HG03521 (cell line): ENCODE data around the gene HNF4A.

ENCODE experiments used
- ATAC-seq: cut with Tn5 transposase; IDR thresholded peaks from one replicate; pipeline ENCODE4 v1.9.1; 2021; ENCODE audit warnings: mild to moderate bottlenecking, moderate library complexity; ENCODE audit not compliant: unreplicated experiment

Gene HNF4A

GRCh38 chr20:44390280-44390679 lies 34.8 kb downstream of the HNF4A start:
- ATAC-seq, result no peak

GRCh38 chr20:44392088-44392775 lies 36.7 kb downstream of the HNF4A start:
- ATAC-seq, result no peak

- no peak for ATAC-seq
Observed at GRCh38 chr20:44392776-44393607, 37.5 kb downstream of the HNF4A start.

- no peak for ATAC-seq
Observed at GRCh38 chr20:44393608-44394451, 38.3 kb downstream of the HNF4A start.

DNA sequence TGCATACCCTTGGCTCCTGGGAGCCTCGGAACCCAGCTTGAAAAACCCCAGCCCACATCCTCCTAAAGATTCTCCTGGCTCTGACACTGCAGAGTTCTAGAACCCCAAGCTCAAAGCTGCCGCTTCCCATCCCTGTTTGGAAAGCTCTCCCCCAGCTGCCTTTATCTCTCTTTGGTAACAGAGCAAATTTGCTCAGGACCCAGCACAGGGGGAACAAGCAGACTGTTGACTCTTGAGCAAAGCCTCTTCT lies 38.9 kb downstream of the HNF4A start:
- ATAC-seq, result no peak

DNA sequence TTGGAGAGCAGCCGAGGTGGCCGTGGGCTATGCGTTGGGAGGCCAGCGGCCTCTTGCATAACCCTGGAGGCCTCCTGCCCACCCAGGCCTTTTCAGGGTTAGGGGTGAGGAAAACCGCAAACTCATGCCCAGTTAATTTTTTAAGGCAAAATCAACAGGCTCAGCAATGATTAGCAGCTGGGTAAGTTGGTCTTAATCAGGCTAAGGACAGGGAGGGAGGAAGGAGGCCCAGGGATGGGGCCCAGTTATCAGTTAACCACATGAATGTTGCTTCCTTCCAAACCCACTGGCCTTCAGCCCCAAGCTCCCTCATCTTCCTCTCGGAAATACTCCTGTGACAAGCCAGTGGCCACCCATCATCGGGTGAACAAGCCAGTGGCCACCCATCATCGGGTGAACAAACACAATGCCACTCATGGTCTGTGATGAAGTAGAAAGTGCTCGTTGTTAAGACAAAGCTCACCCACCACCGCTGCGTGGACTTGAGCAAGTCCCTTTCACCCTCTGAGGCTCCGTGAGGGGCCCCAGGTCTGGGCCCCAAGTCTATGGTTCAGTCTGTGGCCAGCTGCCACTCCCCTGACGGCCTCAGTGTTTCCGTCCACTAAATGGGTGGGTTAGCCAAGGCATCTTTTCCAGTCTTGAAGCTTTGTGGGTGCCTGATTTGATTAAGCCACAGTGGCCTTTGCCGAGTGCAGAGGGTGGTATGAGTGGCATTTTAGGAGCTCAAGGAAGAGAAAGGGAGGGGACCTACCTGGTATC lies 39.4 kb downstream of the HNF4A start:
- no peak for ATAC-seq

DNA sequence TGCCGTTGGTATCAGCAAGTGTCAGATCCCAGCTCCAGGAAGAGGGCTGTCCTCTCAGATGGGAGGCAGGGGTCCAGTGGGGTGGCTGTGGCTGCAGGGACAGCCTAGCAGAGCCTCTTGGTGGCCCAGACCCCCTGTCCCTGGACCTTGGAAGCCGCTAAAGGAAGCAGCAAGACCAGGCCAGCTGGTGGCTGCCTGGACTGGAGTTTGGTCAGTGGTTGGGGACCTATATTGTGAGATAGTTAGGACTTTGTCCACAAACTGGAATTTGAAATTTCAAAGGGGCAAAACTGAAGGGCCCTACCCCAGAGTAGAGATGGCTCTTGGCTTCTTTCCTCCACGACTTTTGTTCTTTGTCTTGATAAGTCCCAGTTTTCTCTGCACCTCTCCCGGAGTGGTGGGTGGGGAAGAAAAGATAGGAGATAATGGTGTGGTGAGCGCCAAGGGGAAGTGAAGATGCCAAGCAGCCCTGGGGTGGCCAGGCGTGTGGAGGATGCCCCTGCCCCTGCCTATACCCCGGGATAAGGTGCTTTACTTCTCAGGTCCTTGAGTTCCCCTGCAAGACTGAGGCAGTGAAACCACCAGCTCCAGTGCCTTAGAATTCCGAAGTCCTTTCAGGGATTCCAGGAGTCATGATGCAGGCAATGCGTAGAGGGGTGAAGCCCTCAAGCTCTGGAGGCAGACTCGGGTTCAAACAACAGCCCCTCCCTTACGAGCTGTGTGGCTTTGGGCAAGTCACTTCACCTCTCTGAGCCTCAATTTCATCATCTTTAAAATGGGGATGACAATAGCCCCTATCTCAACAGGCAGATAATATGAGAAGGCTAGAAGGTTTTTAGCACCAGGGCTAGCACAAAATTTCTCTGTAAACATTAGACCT lies 40.2 kb downstream of the HNF4A start:
- ATAC-seq, result no peak

- ATAC-seq, result no peak
Observed at GRCh38 chr20:44396369-44397130, 41.1 kb downstream of the HNF4A start.

DNA sequence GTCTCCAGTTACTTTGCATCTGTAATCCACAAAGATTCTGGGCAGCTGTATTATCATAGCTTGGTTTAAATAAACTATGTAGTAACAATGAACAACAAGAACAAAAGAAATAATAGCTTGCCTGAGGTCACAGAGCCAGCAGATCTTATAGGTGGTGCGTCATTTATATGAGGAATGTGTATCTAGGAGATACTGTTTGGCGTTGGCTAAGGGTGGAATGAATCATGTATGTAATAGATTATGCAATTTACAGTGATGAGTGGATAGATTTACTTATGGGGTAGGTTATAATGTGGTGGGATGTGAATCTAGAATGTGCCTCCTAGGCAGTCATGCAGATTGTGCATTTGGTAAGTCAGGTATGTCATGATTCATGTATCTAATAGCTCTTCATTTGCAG lies 42.8 kb downstream of the HNF4A start:
- no peak for ATAC-seq

- no peak for ATAC-seq
Observed at GRCh38 chr20:44399446-44399845, 43.9 kb downstream of the HNF4A start.

- no peak for ATAC-seq
Observed at GRCh38 chr20:44400671-44400969, 45.1 kb downstream of the HNF4A start.

DNA sequence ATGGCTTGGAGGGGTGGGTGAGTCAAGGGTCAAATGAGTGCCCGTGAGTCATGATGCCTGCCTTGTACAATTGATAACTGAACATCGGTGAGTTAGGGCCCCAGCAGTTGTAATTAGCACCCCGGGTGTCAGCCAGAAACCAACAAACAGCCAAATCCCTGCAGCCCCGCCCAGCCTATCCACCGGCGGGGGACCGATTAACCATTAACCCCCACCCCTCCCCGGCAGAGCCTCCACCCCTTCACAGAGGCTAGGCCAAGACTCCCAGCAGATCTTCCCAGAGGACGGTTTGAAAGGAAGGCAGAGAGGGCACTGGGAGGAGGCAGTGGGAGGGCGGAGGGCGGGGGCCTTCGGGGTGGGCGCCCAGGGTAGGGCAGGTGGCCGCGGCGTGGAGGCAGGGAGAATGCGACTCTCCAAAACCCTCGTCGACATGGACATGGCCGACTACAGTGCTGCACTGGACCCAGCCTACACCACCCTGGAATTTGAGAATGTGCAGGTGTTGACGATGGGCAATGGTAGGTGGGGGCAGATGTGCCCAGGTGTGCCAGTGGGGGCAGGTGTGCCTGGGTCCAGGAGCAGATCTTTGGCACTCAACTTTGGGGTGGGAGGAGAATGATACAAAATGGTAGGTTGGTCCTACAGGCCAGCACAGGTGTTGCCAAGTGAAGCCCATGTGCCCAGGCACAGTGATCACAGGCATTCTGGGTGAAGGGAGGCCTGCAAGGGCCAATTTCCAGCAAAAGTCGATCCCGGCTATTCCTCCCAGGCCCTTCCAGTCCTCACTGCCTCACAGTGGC lies 45.7 kb downstream of the HNF4A start:
- no peak for ATAC-seq

DNA sequence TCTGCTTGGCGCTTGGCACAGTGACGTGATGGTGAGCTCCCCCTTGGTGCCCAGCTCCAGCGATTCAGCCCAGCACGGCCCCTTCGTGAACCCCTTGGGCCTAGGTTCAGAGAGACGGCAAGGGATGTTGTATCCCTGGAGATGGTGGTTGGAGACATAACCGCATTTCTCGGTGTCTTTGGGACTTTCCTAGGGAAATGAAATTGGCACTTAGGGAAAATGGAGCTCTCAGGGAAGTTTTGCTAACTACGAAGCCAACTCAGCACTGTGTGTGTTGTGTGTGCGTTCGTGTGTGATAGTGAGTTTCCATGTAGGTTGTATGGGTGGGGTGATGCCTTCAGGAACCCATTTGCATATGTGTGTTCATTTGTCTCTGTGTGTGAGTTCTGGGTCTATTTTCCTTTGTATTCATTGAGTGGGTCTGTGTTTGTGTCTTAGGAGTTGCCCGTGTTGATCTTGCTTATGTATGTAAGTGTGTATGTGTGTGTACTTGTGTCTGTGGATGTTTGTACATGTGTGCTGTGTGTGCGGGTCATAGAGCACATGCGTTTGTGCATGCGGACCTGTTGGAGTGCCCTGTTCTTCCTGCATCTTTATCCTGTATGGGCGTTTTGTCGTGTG lies 46.4 kb downstream of the HNF4A start:
- ATAC-seq, result no peak

DNA sequence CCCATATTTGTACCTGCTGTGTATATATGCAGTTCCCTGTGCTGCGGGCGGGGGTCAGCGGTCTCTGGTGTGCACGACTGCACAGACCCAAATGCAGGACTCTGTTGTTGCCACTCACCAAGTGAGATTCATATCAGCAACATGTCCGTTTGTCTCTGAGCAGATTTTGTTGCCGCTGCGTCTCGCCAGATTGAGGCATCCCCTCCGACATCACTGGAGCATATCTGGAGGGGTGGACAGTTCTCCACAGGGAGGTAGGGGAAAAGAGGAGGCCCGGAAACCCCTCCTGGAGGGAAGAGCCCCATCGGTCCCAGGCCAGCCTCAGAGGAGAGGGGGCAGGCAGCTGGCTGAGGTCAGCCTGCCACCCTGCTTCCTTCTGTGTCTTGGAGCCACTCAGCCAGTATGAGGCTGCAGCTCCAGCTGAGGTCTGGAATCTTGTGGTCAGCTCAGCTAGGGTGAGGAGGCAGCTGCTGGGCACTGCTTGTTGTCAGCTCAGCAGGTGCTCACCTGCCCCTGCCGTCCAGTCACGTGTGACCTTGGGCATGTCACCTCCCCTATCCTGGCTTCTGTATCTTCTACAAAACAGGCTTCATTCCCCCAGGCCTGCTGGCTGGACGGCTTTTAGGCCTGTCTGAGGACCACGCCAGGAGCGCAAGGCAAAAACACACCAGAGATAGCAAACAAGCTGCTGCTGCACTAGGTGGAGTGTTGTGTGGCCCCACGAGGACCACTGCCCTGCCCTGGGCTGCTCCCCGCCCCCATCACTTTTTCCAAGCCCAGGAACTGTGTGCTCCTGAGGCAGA lies 47.1 kb downstream of the HNF4A start:
- no peak for ATAC-seq

DNA sequence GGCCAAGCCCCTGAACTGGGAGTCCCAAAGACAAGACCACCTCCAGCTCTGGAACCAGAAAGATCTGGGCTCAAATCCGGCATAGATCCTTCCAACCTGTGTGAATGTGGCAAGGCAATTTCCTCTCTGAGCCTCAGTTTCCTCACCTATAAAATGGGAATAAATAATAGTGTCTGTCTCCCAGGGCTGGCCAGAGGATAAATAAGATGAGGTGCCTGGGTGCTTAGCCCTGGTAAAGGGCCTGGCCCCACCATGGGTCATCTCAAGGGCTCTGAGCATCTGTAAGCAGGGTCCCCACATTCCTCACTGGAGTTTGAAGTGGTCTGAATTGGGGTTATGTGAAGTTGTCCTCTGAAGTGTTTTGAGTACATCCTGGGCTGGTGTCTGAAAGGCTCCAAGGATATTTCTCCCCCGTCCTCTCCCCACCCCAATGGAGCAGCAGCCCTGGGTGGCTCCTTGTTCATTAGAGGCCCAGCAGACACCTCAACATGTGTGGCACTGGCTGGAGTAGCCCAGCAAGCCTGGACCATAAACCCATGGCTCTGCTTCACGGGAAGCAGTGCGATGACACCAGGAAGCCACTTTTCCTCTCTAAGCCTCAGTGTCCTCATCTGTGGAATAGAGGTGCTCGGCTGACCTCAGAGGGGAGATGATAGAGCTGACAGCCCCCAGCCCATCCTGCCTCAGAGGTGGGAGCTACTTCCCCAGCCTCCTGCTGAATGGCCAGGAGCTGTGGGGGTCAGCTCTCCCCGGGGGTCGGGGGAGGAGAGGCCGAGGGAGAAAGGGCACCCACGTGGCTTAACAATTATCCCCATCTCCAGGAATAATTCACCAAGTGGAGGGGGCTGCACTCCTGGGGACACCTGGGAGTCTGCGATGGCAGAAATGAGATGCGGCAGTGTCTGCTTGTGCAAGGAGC lies 48.0 kb downstream of the HNF4A start:
- no peak for ATAC-seq
